SK-N-SH (cell line): ENCODE data around the gene FNTB.

Experiments
- CHD2 ChIP-seq: fragments of 150-350 bp; IDR thresholded peaks from 2 replicates; pipeline ENCODE4 v1.6.1; 2018; ENCODE audit warnings: low read length; ENCODE audit not compliant: partially characterized antibody
- EP300 ChIP-seq, 2 experiments: IDR thresholded peaks; 2 replicates each; pipeline versions ENCODE4 v1.4.0 to v1.6.1; 2012; ENCODE audit warnings: borderline replicate concordance in 1 of 2, low read depth in 1 of 2, low read length in 1 of 2
- EZH2phosphoT487 ChIP-seq: fragments of 200-600 bp; sonication (generic); IDR thresholded peaks from 2 replicates; pipeline ENCODE4 v1.6.1; 2017; ENCODE audit warnings: low read depth, mixed run types, mild to moderate bottlenecking, antibody characterized with exemption, moderate library complexity, borderline replicate concordance
- FOSL2 ChIP-seq: IDR thresholded peaks from 2 replicates; pipeline ENCODE4 v1.4.0; 2012; ENCODE audit warnings: low read depth, mild to moderate bottlenecking, moderate library complexity, borderline replicate concordance
- JUND ChIP-seq: IDR thresholded peaks from 2 replicates; pipeline ENCODE4 v1.4.0; 2012
- NRF1 ChIP-seq: IDR thresholded peaks from 2 replicates; pipeline ENCODE4 v1.6.1; 2012; ENCODE audit warnings: low read depth, mild to moderate bottlenecking, low read length
- POLR2AphosphoS5 ChIP-seq: IDR thresholded peaks from 2 replicates; pipeline ENCODE4 v1.6.1; 2012; ENCODE audit warnings: low read depth, low read length
- RXRA ChIP-seq: IDR thresholded peaks from 2 replicates; pipeline ENCODE4 v1.4.0; 2012; ENCODE audit warnings: low read depth, mild to moderate bottlenecking, borderline replicate concordance
- SMC3 ChIP-seq: IDR thresholded peaks from 2 replicates; pipeline ENCODE4 v1.6.1; 2012; ENCODE audit warnings: low read depth, low read length, improper control_type of control experiment
- TAF1 ChIP-seq: IDR thresholded peaks from 2 replicates; pipeline ENCODE4 v1.6.1; 2012; ENCODE audit warnings: low read depth, mild to moderate bottlenecking, low read length, moderate library complexity, borderline replicate concordance
- YY1 ChIP-seq: IDR thresholded peaks from 2 replicates; pipeline ENCODE4 v1.4.0; 2012; ENCODE audit warnings: low read depth, mild to moderate bottlenecking
- TF ChIP-seq, protein P1 (sequence below): fragments of 200-600 bp; sonication (generic); IDR thresholded peaks from 2 replicates; pipeline ENCODE4 v1.6.1; 2017; ENCODE audit warnings: antibody characterized with exemption, mild to moderate bottlenecking, moderate library complexity
- TF ChIP-seq, protein P2 (sequence below): IDR thresholded peaks from 2 replicates; pipeline ENCODE4 v1.6.1; 2012; ENCODE audit warnings: mild to moderate bottlenecking, low read depth, low read length, moderate library complexity

DNA sequence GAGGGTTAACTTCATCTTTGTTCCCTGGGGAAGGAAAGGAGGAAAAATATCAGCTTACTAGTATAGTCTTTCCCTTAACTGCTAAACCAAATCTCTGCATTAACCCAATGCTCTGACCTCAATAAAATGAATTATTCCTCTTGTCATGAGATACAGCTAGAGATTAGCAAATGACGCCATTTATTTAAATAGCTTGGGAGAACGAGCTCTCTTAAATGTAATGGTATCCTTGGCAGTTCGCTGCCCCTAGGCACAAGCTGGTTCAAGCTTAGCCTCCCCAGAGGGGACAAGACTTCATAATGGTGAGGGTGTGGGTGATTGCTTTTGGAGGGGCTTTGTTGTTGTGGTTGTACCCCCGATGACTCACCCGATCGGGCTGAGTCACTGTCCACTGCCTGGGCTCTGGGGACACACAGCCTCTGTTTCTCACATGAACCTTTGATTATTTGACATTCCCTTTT, 19.6 kb downstream of the FNTB start:
- TF ChIP-seq, protein P1, sequence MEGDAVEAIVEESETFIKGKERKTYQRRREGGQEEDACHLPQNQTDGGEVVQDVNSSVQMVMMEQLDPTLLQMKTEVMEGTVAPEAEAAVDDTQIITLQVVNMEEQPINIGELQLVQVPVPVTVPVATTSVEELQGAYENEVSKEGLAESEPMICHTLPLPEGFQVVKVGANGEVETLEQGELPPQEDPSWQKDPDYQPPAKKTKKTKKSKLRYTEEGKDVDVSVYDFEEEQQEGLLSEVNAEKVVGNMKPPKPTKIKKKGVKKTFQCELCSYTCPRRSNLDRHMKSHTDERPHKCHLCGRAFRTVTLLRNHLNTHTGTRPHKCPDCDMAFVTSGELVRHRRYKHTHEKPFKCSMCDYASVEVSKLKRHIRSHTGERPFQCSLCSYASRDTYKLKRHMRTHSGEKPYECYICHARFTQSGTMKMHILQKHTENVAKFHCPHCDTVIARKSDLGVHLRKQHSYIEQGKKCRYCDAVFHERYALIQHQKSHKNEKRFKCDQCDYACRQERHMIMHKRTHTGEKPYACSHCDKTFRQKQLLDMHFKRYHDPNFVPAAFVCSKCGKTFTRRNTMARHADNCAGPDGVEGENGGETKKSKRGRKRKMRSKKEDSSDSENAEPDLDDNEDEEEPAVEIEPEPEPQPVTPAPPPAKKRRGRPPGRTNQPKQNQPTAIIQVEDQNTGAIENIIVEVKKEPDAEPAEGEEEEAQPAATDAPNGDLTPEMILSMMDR, result no peak
- TF ChIP-seq EZH2phosphoT487 (no peak), RXRA (no peak), NRF1 (no peak), POLR2AphosphoS5 (no peak), YY1 (no peak), CHD2 (no peak), FOSL2 (no peak), EP300 (IDR thresholded peaks at IDR 0.05; ENCODE audit: borderline replicate concordance in 1 of 2, low read depth in 1 of 2, low read length in 1 of 2) (no peak), TAF1 (no peak), JUND (no peak), SMC3 (no peak)
- TF ChIP-seq, protein P2, sequence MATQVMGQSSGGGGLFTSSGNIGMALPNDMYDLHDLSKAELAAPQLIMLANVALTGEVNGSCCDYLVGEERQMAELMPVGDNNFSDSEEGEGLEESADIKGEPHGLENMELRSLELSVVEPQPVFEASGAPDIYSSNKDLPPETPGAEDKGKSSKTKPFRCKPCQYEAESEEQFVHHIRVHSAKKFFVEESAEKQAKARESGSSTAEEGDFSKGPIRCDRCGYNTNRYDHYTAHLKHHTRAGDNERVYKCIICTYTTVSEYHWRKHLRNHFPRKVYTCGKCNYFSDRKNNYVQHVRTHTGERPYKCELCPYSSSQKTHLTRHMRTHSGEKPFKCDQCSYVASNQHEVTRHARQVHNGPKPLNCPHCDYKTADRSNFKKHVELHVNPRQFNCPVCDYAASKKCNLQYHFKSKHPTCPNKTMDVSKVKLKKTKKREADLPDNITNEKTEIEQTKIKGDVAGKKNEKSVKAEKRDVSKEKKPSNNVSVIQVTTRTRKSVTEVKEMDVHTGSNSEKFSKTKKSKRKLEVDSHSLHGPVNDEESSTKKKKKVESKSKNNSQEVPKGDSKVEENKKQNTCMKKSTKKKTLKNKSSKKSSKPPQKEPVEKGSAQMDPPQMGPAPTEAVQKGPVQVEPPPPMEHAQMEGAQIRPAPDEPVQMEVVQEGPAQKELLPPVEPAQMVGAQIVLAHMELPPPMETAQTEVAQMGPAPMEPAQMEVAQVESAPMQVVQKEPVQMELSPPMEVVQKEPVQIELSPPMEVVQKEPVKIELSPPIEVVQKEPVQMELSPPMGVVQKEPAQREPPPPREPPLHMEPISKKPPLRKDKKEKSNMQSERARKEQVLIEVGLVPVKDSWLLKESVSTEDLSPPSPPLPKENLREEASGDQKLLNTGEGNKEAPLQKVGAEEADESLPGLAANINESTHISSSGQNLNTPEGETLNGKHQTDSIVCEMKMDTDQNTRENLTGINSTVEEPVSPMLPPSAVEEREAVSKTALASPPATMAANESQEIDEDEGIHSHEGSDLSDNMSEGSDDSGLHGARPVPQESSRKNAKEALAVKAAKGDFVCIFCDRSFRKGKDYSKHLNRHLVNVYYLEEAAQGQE, result no peak
